Endodermal cell (in vitro differentiated cells): ENCODE results near the gene SPATA6L. TPM values are rescaled to one million over a fixed set of nuclear protein-coding genes. Genes with fewer than 3 reads are reported as not detected.

Experiments used
- DNase-seq: peaks from one replicate; pipeline ENCODE4 v3.0.0-alpha.2; 2017
- H3K27ac ChIP-seq: 2 replicates; pipeline ENCODE4 v1.5.1; 2013; ENCODE audit warnings: mild to moderate bottlenecking, low read depth, low read length, moderate library complexity
- H3K27me3 ChIP-seq: 2 replicates; pipeline ENCODE4 v1.6.1; 2013; ENCODE audit warnings: mild to moderate bottlenecking, low read length, moderate library complexity; ENCODE audit not compliant: insufficient read depth, control insufficient read depth, poor library complexity, severe bottlenecking
- H3K36me3 ChIP-seq: 2 replicates; pipeline ENCODE4 v1.7.0; 2013; ENCODE audit warnings: mild to moderate bottlenecking, low read length, moderate library complexity; ENCODE audit not compliant: control insufficient read depth, insufficient read depth
- H3K4me1 ChIP-seq: one replicate; pipeline ENCODE4 v1.7.0; 2013; ENCODE audit warnings: low read length; ENCODE audit not compliant: control insufficient read depth, insufficient read depth
- H3K4me3 ChIP-seq: 2 replicates; pipeline ENCODE4 v1.5.1; 2013; ENCODE audit warnings: mild to moderate bottlenecking, low read length, moderate library complexity
- H3K9ac ChIP-seq: 2 replicates; pipeline ENCODE4 v1.6.1; 2013; ENCODE audit warnings: mild to moderate bottlenecking, low read length, moderate library complexity; ENCODE audit not compliant: poor library complexity, severe bottlenecking; ENCODE audit errors: extremely low read depth
- H3K9me3 ChIP-seq: 2 replicates; pipeline ENCODE4 v1.6.1; 2013; ENCODE audit warnings: mild to moderate bottlenecking, low read length, moderate library complexity; ENCODE audit not compliant: control insufficient read depth
- H3K27ac Mint-ChIP-seq: 2 replicates; pipeline ENCODE4 v1.8.0; 2020; ENCODE audit warnings: mixed read lengths
- H3K27me3 Mint-ChIP-seq: 2 replicates; pipeline ENCODE4 v1.8.0; 2021; ENCODE audit warnings: mild to moderate bottlenecking, mixed read lengths; ENCODE audit not compliant: insufficient read depth
- H3K36me3 Mint-ChIP-seq: 2 replicates; pipeline ENCODE4 v1.8.0; 2020; ENCODE audit warnings: low read depth, mixed read lengths
- H3K4me1 Mint-ChIP-seq: 2 replicates; pipeline ENCODE4 v1.8.0; 2020; ENCODE audit warnings: mixed read lengths
- H3K4me3 Mint-ChIP-seq: 2 replicates; pipeline ENCODE4 v1.8.0; 2020; ENCODE audit warnings: mild to moderate bottlenecking, moderate library complexity, mixed read lengths
- H3K9me3 Mint-ChIP-seq: 2 replicates; pipeline ENCODE4 v1.8.0; 2020; ENCODE audit warnings: mild to moderate bottlenecking, mixed read lengths
- WGBS, 2 experiments: methylation state at CpG; one replicate each; pipeline versions ENCODE4 v1.1.5 to v1.1.7; 2013; ENCODE audit warnings: missing lambda C conversion rate in 2 of 2, mixed read lengths in 1 of 2; ENCODE audit not compliant: insufficient coverage in 1 of 2, insufficient read length in 1 of 2; 5-methylcytosine and 5-hydroxymethylcytosine counted together
- total RNA-seq, 2 donors: library from RNA; stranded (reverse); fragmentation: NEBNext Ultra II Directional in 1 of 2; extraction: Animal tissue kit (Norgen Biotek cat#: 25700) in 1 of 2; gene quantifications; 2 replicates in 1 of 2; 3 replicates in 1 of 2; pipeline ENCODE4 v1.2.1, GENCODE V29; 2021
- TF ChIP-seq, protein P1 (sequence below): fragments of 200-600 bp; sonication (generic); conservative IDR thresholded peaks from 2 replicates; pipeline ENCODE4 v1.5.0; 2021; ENCODE audit warnings: antibody characterized with exemption, mild to moderate bottlenecking

The SPATA6L gene
- total RNA-seq, 2 donors from 2014 or later, result 1.2 to 2.0 TPM

DNA sequence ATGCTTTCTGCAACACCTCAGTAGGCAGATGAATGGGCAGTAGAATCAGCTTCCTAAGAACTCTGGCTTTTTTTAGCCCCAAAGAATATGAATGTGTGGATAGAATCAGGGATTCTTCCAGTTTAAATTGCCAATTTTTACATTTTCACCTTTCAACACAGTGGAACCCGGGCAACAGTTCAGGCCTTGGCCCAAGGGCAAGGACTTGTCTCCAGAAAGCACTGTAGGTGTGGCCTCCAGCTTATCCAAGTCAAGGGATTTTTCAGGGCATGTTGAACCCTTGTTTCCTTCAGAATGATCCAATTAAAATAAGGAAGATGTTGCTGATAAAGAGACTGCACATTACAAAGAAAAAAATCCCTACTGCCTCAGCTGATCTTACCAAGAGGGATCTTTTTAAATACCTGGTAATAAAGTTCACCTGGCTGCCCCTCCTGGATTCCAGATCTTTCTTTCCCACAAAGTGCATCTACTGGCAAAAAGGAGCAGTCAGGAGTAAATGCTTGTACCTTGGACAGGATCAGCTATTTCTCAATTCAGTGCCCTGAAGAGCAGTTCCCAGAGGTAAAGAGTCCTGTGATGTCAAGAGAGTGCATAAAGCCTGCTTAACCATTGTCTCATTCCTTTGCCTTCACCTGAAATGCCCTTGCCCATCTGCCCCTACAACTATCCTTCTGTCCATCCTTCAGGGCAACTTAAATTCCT is 84.3 kb downstream of the SPATA6L start:
- 89 to 100% methylated on average over 1 of the region's 1 CpG for WGBS, 2 experiments
- Mint-ChIP-seq H3K27ac (no peak overlapping the region), H3K36me3 (peaks cover 23% of the 10 kb centered on the region), H3K4me1 (no peaks in the 10 kb centered on the region), H3K9me3 (no peaks in the 10 kb centered on the region), H3K27me3 (no peaks in the 10 kb centered on the region), H3K4me3 (no peak overlapping the region)
- H3K36me3 ChIP-seq, result peaks cover 83% of the 10 kb centered on the region
- DNase-seq, result no peak
- H3K9ac ChIP-seq, result no peak overlapping the region
- no peaks in the 10 kb centered on the region for H3K9me3 ChIP-seq
- H3K4me3 ChIP-seq, result no peak overlapping the region
- TF ChIP-seq, protein P1, sequence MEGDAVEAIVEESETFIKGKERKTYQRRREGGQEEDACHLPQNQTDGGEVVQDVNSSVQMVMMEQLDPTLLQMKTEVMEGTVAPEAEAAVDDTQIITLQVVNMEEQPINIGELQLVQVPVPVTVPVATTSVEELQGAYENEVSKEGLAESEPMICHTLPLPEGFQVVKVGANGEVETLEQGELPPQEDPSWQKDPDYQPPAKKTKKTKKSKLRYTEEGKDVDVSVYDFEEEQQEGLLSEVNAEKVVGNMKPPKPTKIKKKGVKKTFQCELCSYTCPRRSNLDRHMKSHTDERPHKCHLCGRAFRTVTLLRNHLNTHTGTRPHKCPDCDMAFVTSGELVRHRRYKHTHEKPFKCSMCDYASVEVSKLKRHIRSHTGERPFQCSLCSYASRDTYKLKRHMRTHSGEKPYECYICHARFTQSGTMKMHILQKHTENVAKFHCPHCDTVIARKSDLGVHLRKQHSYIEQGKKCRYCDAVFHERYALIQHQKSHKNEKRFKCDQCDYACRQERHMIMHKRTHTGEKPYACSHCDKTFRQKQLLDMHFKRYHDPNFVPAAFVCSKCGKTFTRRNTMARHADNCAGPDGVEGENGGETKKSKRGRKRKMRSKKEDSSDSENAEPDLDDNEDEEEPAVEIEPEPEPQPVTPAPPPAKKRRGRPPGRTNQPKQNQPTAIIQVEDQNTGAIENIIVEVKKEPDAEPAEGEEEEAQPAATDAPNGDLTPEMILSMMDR, result no peak
- H3K27ac ChIP-seq, result no peak overlapping the region
- no peaks in the 10 kb centered on the region for H3K4me1 ChIP-seq
- no peaks in the 10 kb centered on the region for H3K27me3 ChIP-seq

DNA sequence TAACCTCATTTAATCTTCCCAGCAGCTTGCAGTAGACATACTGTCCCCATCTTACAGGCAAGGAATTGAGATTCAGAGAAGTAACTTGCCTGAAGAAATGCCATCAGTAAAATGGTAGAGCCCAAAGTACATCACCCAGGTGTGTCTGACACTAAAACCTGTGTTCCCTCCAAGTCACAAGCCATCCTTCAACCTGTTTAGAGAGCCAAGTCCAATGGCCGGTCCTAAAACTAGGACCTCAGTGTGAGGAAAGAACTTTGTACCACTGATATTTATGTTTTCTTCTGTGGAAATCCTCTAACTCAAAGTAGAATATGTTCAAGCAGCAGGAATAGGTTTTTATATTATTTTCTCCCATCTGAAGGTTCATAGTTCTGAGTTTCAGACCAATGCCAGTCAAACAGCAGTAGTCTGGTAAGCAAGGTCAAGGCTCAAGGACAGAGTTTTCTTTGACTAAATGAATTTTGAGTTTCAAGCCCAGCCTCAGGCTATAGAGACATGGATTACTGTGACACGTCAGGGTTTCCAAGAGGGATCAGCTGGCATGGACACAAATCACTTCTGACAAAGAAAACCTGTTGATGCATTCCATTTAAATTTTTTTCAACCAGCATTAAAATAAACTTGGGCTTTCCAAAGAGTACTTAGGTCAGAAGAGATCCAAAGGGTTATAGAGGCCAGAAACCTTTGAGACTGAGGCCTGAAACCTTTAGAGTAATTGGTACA is 85.1 kb downstream of the SPATA6L start:
- no peak for DNase-seq
- H3K4me1 ChIP-seq, result no peaks in the 10 kb centered on the region
- peaks cover 26% of the 10 kb centered on the region for H3K36me3 Mint-ChIP-seq
- no peaks in the 10 kb centered on the region for H3K27me3 ChIP-seq
- no peaks in the 10 kb centered on the region for H3K27me3 Mint-ChIP-seq
- no peak overlapping the region for H3K4me3 ChIP-seq
- WGBS, 2 experiments, result 94% methylated on average over 2 of the region's 2 CpGs
- no peak overlapping the region for H3K9ac ChIP-seq
- TF ChIP-seq, protein P1, result no peak
- H3K27ac ChIP-seq, result no peak overlapping the region
- H3K36me3 ChIP-seq, result peaks cover 83% of the 10 kb centered on the region
- no peaks in the 10 kb centered on the region for H3K9me3 ChIP-seq
- H3K9me3 Mint-ChIP-seq, result no peaks in the 10 kb centered on the region
- H3K4me1 Mint-ChIP-seq, result no peaks in the 10 kb centered on the region
- H3K4me3 Mint-ChIP-seq, result no peak overlapping the region
- H3K27ac Mint-ChIP-seq, result no peak overlapping the region

DNA sequence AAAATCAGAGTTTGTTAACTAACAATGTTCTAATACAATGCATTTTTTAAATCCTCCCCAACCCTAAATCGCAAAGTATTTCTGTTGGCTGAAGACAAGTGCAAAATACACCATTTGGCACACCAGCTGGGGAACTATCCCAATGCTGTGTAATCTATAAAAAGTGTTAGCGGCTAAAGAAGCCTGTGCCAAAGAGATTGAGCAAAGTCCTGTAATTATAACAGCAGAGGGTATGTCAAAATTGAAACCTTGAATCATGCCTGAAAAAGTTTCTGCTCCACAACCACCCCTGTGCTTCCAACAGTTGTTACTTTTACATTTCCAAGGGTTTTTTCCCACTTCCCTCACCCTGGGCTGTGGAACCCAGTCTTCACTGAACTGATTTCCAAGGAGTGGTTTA is 87.3 kb downstream of the SPATA6L start:
- Mint-ChIP-seq H3K9me3 (no peaks in the 10 kb centered on the region), H3K4me1 (no peaks in the 10 kb centered on the region), H3K36me3 (peaks cover 14% of the 10 kb centered on the region), H3K4me3 (no peak overlapping the region), H3K27ac (no peak overlapping the region), H3K27me3 (no peaks in the 10 kb centered on the region)
- no peak overlapping the region for H3K9ac ChIP-seq
- no peaks in the 10 kb centered on the region for H3K27me3 ChIP-seq
- no peak overlapping the region for H3K27ac ChIP-seq
- no peaks in the 10 kb centered on the region for H3K9me3 ChIP-seq
- TF ChIP-seq, protein P1, result no peak
- DNase-seq, result no peak
- peaks cover 88% of the 10 kb centered on the region for H3K36me3 ChIP-seq
- H3K4me1 ChIP-seq, result no peaks in the 10 kb centered on the region
- WGBS, 2 experiments, result 98 to 100% methylated on average over 2 of the region's 2 CpGs
- H3K4me3 ChIP-seq, result no peak overlapping the region
